B cell (primary cell): ENCODE measurements around the gene CCDC112.

Experiments
- EZH2 ChIP-seq: IDR thresholded peaks from 2 replicates; pipeline ENCODE4 v1.6.1; 2012; ENCODE audit warnings: borderline replicate concordance, low read depth, mild to moderate bottlenecking, moderate library complexity, low read length; ENCODE audit not compliant: insufficient read depth, poor library complexity, severe bottlenecking
- TF ChIP-seq, protein P1 (sequence below): fragments of 200-600 bp; IDR thresholded peaks from one replicate; pipeline ENCODE4 v1.8.0; 2022; ENCODE audit warnings: antibody characterized with exemption, mild to moderate bottlenecking

DNA sequence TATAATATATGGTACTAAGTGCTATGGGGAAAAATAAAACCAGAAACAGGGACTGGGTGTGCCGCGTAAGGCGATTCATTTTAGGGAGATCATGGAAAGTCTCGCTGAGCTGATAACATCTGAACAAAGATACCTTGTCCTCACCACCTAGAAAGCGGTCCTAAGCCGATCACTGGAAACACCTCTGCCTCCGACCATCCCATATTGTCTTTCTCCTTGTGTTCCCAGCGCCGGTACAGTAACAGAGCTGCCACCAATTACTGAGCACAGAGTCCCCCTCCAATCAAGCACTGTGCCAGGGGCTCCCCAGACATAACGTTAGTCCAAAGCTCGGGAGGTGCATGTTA lies 704 bp downstream of the CCDC112 start:
- TF ChIP-seq, protein P1, sequence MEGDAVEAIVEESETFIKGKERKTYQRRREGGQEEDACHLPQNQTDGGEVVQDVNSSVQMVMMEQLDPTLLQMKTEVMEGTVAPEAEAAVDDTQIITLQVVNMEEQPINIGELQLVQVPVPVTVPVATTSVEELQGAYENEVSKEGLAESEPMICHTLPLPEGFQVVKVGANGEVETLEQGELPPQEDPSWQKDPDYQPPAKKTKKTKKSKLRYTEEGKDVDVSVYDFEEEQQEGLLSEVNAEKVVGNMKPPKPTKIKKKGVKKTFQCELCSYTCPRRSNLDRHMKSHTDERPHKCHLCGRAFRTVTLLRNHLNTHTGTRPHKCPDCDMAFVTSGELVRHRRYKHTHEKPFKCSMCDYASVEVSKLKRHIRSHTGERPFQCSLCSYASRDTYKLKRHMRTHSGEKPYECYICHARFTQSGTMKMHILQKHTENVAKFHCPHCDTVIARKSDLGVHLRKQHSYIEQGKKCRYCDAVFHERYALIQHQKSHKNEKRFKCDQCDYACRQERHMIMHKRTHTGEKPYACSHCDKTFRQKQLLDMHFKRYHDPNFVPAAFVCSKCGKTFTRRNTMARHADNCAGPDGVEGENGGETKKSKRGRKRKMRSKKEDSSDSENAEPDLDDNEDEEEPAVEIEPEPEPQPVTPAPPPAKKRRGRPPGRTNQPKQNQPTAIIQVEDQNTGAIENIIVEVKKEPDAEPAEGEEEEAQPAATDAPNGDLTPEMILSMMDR: no peak
- no peak for TF ChIP-seq EZH2
